ENCODE measurements around the gene SEBOX. TPM values are rescaled to one million over a fixed set of nuclear protein-coding genes. Genes with fewer than 3 reads are reported as not detected.

Gene SEBOX
- total and polyA plus RNA-seq, 2 of the 8 experiments (the other 6 are each of a cell fraction or from before 2014, with no cell fraction given) = not detected

DNA sequence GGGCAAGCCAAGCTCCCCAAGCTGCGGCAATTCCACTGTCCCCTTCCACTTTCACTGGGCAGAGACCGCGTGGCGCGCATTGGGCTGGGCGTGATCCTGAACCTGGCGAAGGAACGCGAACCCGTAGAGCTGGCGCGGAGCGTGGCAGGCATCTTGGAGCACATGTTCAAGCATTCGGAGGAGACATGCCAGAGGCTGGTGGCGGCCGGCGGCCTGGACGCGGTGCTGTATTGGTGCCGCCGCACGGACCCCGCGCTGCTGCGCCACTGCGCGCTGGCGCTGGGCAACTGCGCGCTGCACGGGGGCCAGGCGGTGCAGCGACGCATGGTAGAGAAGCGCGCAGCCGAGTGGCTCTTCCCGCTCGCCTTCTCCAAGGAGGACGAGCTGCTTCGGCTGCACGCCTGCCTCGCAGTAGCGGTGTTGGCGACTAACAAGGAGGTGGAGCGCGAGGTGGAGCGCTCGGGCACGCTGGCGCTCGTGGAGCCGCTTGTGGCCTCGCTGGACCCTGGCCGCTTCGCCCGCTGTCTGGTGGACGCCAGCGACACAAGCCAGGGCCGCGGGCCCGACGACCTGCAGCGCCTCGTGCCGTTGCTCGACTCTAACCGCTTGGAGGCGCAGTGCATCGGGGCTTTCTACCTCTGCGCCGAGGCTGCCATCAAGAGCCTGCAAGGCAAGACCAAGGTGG is 16.3 kb upstream of the SEBOX start (continued):
- peak; percentile 79 to 86 for TF ChIP-seq RAD21 (IDR thresholded peaks at IDR 0.05 in 1 of 2, conservative IDR thresholded peaks at IDR 0.05 in 1 of 2; ENCODE audit: low read depth in 2 of 2, low read length in 2 of 2)
- TF ChIP-seq, protein P1, sequence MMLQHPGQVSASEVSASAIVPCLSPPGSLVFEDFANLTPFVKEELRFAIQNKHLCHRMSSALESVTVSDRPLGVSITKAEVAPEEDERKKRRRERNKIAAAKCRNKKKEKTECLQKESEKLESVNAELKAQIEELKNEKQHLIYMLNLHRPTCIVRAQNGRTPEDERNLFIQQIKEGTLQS (IDR thresholded peaks at IDR 0.05; ENCODE audit: insufficient read depth, low read depth, low read length) = no peak
- TF ChIP-seq BACH1 (IDR thresholded peaks at IDR 0.05; ENCODE audit: low read length) = 0 out of 2 replicates have a peak, but pooled peaks have one; percentile 22
- no peak for TF ChIP-seq KDM1A (IDR thresholded peaks at IDR 0.05; ENCODE audit: borderline replicate concordance, low read length)
- no peak for TF ChIP-seq NRF1 (IDR thresholded peaks at IDR 0.05; ENCODE audit: low read depth, low read length)
- no peak for TF ChIP-seq POLR2A (IDR thresholded peaks at IDR 0.05; ENCODE audit: control extremely low read depth in 1 of 2, low read depth in 2 of 2, low read length in 2 of 2)
- no peak for TF ChIP-seq ZNF274 (IDR thresholded peaks at IDR 0.05; ENCODE audit: borderline replicate concordance, extremely low read depth, low read length)
- TF ChIP-seq BCL11A (IDR thresholded peaks at IDR 0.05; ENCODE audit: low read depth in 2 of 2, low read length in 2 of 2) = no peak
- TF ChIP-seq RBBP5 (IDR thresholded peaks at IDR 0.05; ENCODE audit: borderline replicate concordance, low read depth, low read length) = peak; percentile 26; the same call in 1 of the 2 replicates
- TF ChIP-seq SIRT6 (IDR thresholded peaks at IDR 0.05; ENCODE audit: low read length) = no peak
- TF ChIP-seq TAF1 (IDR thresholded peaks at IDR 0.05; ENCODE audit: low read depth, low read length) = no peak
- TF ChIP-seq POU5F1 (IDR thresholded peaks at IDR 0.05; ENCODE audit: low read depth, low read length) = no peak
- TF ChIP-seq ATF2 (IDR thresholded peaks at IDR 0.05; ENCODE audit: low read length) = no peak
- no peak for TF ChIP-seq TCF12 (IDR thresholded peaks at IDR 0.05; ENCODE audit: low read depth, low read length)
- no peak for TF ChIP-seq CEBPB (IDR thresholded peaks at IDR 0.05; ENCODE audit: low read depth, low read length)
- TF ChIP-seq SP1 (IDR thresholded peaks at IDR 0.05; ENCODE audit: low read depth, low read length) = no peak
- 0 out of 2 replicates have a peak, but pooled peaks have one; percentile 20 for TF ChIP-seq CHD2 (IDR thresholded peaks at IDR 0.05; ENCODE audit: low read length)
- TF ChIP-seq FOSL1 (IDR thresholded peaks at IDR 0.05; ENCODE audit: insufficient read depth, low read depth, low read length) = no peak
- TF ChIP-seq EP300 (IDR thresholded peaks at IDR 0.05; ENCODE audit: borderline replicate concordance in 1 of 2, low read depth in 2 of 2, low read length in 2 of 2) = peak in 1 of 2 experiments; percentile 19; a peak in 1 of 3 replicates
- TF ChIP-seq BRCA1 (IDR thresholded peaks at IDR 0.05; ENCODE audit: low read depth, low read length) = no peak
- no peak for TF ChIP-seq RFX5 (IDR thresholded peaks at IDR 0.05; ENCODE audit: borderline replicate concordance, low read depth, low read length)
- TF ChIP-seq SIN3A (conservative IDR thresholded peaks at IDR 0.05 in 1 of 2, IDR thresholded peaks at IDR 0.05 in 1 of 2; ENCODE audit: low read depth in 1 of 2, low read length in 2 of 2) = peak; percentile 40 to 78; a peak in 1 of 4 replicates
